Glutamatergic neuron (in vitro differentiated cells): ENCODE measurements around the gene OGA. TPM values are rescaled to one million over a fixed set of nuclear protein-coding genes. Genes with fewer than 3 reads are reported as not detected.

Experiments
- DNase-seq: peaks from one replicate; pipeline ENCODE4 v3.0.0; 2022
- H3K27ac Mint-ChIP-seq: one replicate; pipeline ENCODE4 v1.8.0; 2020; ENCODE audit warnings: mild to moderate bottlenecking, mixed read lengths, inconsistent platforms; ENCODE audit not compliant: unreplicated experiment
- H3K27me3 Mint-ChIP-seq: one replicate; pipeline ENCODE4 v1.8.0; 2020; ENCODE audit warnings: mild to moderate bottlenecking, moderate library complexity, mixed read lengths, inconsistent platforms; ENCODE audit not compliant: unreplicated experiment
- H3K36me3 Mint-ChIP-seq: one replicate; pipeline ENCODE4 v1.8.0; 2020; ENCODE audit warnings: mild to moderate bottlenecking, mixed read lengths, inconsistent platforms; ENCODE audit not compliant: unreplicated experiment
- H3K4me1 Mint-ChIP-seq: one replicate; pipeline ENCODE4 v1.8.0; 2020; ENCODE audit warnings: mild to moderate bottlenecking, low read depth, mixed read lengths, inconsistent platforms; ENCODE audit not compliant: unreplicated experiment
- H3K4me3 Mint-ChIP-seq: one replicate; pipeline ENCODE4 v1.8.0; 2020; ENCODE audit warnings: mild to moderate bottlenecking, mixed read lengths, inconsistent platforms; ENCODE audit not compliant: unreplicated experiment
- H3K9me3 Mint-ChIP-seq: one replicate; pipeline ENCODE4 v1.8.0; 2020; ENCODE audit warnings: mild to moderate bottlenecking, moderate library complexity, mixed read lengths, inconsistent platforms; ENCODE audit not compliant: unreplicated experiment
- CTCF ChIP-seq: fragments of 200-600 bp; sonication (generic); IDR thresholded peaks from one replicate; pipeline ENCODE4 v1.5.0; 2021; ENCODE audit not compliant: partially characterized antibody, unreplicated experiment
- total RNA-seq: library from RNA; stranded (reverse); fragmentation: NEBNext Ultra II Directional; extraction: Animal tissue kit (Norgen Biotek cat#: 25700); gene quantifications from one replicate; pipeline ENCODE4 v1.2.1, GENCODE V29; 2021; ENCODE audit not compliant: unreplicated experiment

The OGA gene
- total RNA-seq, 1 donor from 2014 or later: 277 TPM

GRCh38 chr10:101840741-101841453 is 22.7 kb upstream of the OGA start:
- DNase-seq: peak; percentile 93
- peaks cover 57% of the 10 kb centered on the region for H3K4me1 Mint-ChIP-seq
- H3K36me3 Mint-ChIP-seq: no peaks in the 10 kb centered on the region
- peak overlapping the region; percentile 78 for H3K4me3 Mint-ChIP-seq
- TF ChIP-seq CTCF: peak; percentile 95
- H3K27me3 Mint-ChIP-seq: peaks cover 16% of the 10 kb centered on the region
- H3K27ac Mint-ChIP-seq: peak overlapping the region; percentile 68
- peaks cover 14% of the 10 kb centered on the region for H3K9me3 Mint-ChIP-seq

- no peak for TF ChIP-seq CTCF
- no peak for DNase-seq
- H3K36me3 Mint-ChIP-seq: no peaks in the 10 kb centered on the region
- H3K4me3 Mint-ChIP-seq: peak overlapping the region; percentile 75
- H3K27me3 Mint-ChIP-seq: peaks cover 16% of the 10 kb centered on the region
- peaks cover 60% of the 10 kb centered on the region for H3K4me1 Mint-ChIP-seq
- peaks cover 14% of the 10 kb centered on the region for H3K9me3 Mint-ChIP-seq
- peak overlapping the region; percentile 68 for H3K27ac Mint-ChIP-seq
These were observed 21.9 kb upstream of the OGA start for GRCh38 chr10:101840102-101840684.

- no peak for TF ChIP-seq CTCF
- Mint-ChIP-seq H3K4me1 (peaks cover 66% of the 10 kb centered on the region), H3K27ac (peak overlapping the region; percentile 6), H3K9me3 (peaks cover 16% of the 10 kb centered on the region), H3K27me3 (peaks cover 20% of the 10 kb centered on the region), H3K4me3 (peak overlapping the region; percentile 88), H3K36me3 (no peaks in the 10 kb centered on the region)
- peak; percentile 75 for DNase-seq
These were observed 21.3 kb upstream of the OGA start for GRCh38 chr10:101839416-101840063.

- no peaks in the 10 kb centered on the region for H3K36me3 Mint-ChIP-seq
- H3K4me3 Mint-ChIP-seq: peak overlapping the region; percentile 88
- H3K27me3 Mint-ChIP-seq: peaks cover 17% of the 10 kb centered on the region
- peaks cover 62% of the 10 kb centered on the region for H3K4me1 Mint-ChIP-seq
- H3K9me3 Mint-ChIP-seq: peaks cover 17% of the 10 kb centered on the region
- no peak for TF ChIP-seq CTCF
- no peak for DNase-seq
- H3K27ac Mint-ChIP-seq: peak overlapping the region; percentile 6
These were observed 20.8 kb upstream of the OGA start for GRCh38 chr10:101839002-101839401.

GRCh38 chr10:101838416-101838970 is 20.2 kb upstream of the OGA start:
- no peaks in the 10 kb centered on the region for H3K36me3 Mint-ChIP-seq
- no peak for DNase-seq
- peak overlapping the region; percentile 88 for H3K4me3 Mint-ChIP-seq
- peak overlapping the region; percentile 79 for H3K27ac Mint-ChIP-seq
- H3K9me3 Mint-ChIP-seq: peaks cover 17% of the 10 kb centered on the region
- TF ChIP-seq CTCF: no peak
- peaks cover 66% of the 10 kb centered on the region for H3K4me1 Mint-ChIP-seq
- peaks cover 16% of the 10 kb centered on the region for H3K27me3 Mint-ChIP-seq
